ENCODE data around the gene RNF123.

- peak in 2 of 3 experiments; percentile 14 to 51 for TF ChIP-seq CTCF (IDR thresholded peaks at IDR 0.05)
- TF ChIP-seq POLR2AphosphoS5 (IDR thresholded peaks at IDR 0.05; ENCODE audit: insufficient read depth in 1 of 2, low read depth in 1 of 2): peak; percentile 76 to 81
Measured at GRCh38 chr3:49689046-49689907, at the start of gene RNF123, which contains the start of gene MST1.

Data from vagina (tissue), 2 donors.